Stimulated activated effector memory CD8-positive, alpha-beta T cell treated with anti-CD3 and anti-CD28 coated beads, Interleukin-12 subunit alpha, Interleukin-12 subunit beta, amount 100 ng/mL, for 72 hours (primary cell): ENCODE measurements around the gene NEDD4L.

ENCODE experiments used
- ATAC-seq: fragments of 150-1000 bp; cut with Tn5 transposase; 2 replicates; pipeline ENCODE4 v1.10.0; 2021
- DNase-seq, 2 donors: peaks; one replicate each; pipeline ENCODE4 v3.0.0; 2021 to 2022; ENCODE audit warnings: low spot score in 2 of 2
- H3K27ac Mint-ChIP-seq: one replicate; pipeline ENCODE4 v1.8.0; 2022; ENCODE audit warnings: mild to moderate bottlenecking, mixed read lengths
- H3K36me3 Mint-ChIP-seq: one replicate; pipeline ENCODE4 v1.8.0; 2022; ENCODE audit warnings: mild to moderate bottlenecking, mixed read lengths
- H3K4me1 Mint-ChIP-seq: one replicate; pipeline ENCODE4 v1.8.0; 2022; ENCODE audit warnings: mixed read lengths
- H3K4me3 Mint-ChIP-seq: one replicate; pipeline ENCODE4 v1.8.0; 2022; ENCODE audit warnings: mild to moderate bottlenecking, mixed read lengths
- H3K9me3 Mint-ChIP-seq: one replicate; pipeline ENCODE4 v1.8.0; 2022; ENCODE audit warnings: mixed read lengths

NEDD4L gene

DNA sequence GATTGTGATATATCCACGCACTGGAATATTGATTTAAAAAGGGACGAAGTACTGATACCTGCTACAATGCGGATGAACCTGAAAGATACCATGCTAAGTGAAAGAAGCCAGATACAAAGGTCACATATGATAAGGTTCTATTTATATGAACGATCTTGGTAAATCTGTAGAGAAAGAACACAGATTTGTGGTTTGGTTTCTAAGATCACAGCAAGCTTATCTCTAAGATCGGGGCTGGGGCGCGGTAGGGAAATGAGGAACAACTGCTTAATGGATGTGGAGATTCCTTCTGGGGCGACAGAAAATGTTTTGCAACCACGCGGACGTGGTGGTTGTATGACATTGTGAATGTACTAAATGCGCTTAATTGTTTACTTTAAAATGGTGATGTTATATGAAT, 60.1 kb downstream of the NEDD4L start:
- Mint-ChIP-seq H3K4me1 (peaks cover 8% of the 10 kb centered on the region), H3K9me3 (no peaks in the 10 kb centered on the region), H3K36me3 (no peaks in the 10 kb centered on the region), H3K27ac (no peak overlapping the region), H3K4me3 (no peak overlapping the region)
- no peak for ATAC-seq
- no peak for DNase-seq

DNA sequence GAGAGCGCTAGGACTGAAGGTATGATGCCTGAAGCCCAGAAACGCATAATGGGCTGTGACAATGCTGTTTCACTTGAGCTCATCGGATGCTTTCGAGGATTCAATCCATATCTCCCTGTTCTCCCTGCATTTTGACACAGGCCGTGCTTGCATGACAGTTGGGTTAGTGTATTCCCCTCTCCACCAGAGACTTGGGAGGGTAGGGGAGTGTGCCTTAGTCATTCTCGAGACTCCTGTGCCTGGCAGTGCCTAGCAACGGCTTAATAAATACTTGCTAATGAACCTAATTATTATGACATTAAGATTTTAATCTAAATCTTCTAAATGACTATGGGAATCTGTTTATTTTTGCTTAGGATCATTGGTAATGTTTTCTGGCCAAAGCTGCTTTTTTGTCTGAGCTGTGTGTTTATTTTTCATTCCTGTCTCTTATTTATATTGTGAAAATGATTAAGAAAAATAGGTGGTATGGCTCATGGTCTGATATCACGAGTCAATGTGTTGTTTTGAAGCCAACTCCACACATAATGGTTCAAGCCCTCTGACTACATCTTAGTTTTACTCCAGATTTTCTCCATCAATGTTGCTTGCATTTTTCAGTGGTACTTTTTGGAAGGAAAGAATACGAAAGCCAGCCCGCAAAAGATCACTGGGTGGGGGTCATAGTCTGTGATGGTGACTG, 61.3 kb downstream of the NEDD4L start:
- H3K27ac Mint-ChIP-seq, result no peak overlapping the region
- H3K4me3 Mint-ChIP-seq, result no peak overlapping the region
- peaks cover 8% of the 10 kb centered on the region for H3K4me1 Mint-ChIP-seq
- ATAC-seq (no peak), DNase-seq (no peak)
- no peaks in the 10 kb centered on the region for H3K36me3 Mint-ChIP-seq
- no peaks in the 10 kb centered on the region for H3K9me3 Mint-ChIP-seq

DNA sequence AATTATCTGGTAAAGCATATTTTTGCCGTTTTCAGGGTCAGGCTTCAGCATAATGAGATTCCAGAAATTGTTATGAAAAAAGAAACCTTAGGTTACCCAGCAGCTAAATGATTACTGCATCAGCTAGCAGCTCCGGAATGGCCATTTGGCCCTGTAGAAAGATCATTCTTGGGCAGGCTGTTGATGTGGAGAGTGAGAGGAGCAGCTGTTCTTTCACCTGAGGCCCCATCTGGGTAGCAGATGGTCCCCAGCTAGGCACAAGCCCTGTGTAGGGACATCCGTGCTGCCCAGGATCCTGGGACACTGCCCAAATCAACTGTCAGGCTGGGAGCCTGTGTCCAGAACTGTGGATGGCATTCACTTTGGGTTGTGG, 61.8 kb downstream of the NEDD4L start:
- no peaks in the 10 kb centered on the region for H3K36me3 Mint-ChIP-seq
- H3K4me1 Mint-ChIP-seq, result peaks cover 8% of the 10 kb centered on the region
- ATAC-seq (no peak), DNase-seq (no peak)
- H3K9me3 Mint-ChIP-seq, result no peaks in the 10 kb centered on the region
- no peak overlapping the region for H3K27ac Mint-ChIP-seq
- H3K4me3 Mint-ChIP-seq, result no peak overlapping the region

DNA sequence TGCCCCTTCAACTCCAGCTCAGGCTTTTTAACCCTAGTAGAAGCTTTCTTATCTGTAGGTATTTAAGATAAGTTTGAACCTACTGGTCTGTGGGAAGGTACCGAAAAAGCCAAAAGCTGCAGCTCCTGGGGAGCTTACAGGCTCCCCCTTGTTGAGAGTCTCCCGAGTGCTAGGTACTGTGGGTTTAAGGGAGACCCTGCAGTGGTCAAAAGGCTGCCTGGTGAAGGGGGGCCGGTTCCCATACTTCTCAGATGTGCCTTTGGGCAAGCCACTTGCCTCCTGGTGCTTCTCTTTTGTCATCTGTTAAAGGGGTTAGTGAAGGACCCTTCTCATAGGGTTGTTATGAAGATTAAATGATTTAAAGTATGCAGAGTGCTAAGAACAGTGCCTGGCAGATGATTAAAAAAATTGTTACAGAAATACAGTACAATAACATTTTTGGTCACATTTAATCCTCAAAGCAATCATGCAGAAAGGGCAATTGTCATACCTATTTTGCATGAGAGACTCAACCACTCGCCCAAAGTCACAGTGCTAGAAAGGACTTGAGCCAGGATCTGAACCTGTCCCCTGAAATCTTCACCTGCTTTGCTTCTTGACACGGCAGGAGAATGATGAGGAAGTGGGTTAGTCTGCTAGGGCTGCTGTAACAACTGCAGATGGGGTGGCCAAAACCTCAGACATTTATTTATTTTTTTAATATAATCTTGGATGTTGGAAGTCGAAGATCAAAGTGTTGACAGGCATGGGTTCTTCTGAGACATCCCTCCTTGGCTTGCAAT, 62.5 kb downstream of the NEDD4L start:
- ATAC-seq, result no peak
- Mint-ChIP-seq H3K27ac (no peak overlapping the region), H3K36me3 (no peaks in the 10 kb centered on the region), H3K4me3 (no peak overlapping the region), H3K4me1 (peaks cover 8% of the 10 kb centered on the region), H3K9me3 (no peaks in the 10 kb centered on the region)
- DNase-seq, result no peak

DNA sequence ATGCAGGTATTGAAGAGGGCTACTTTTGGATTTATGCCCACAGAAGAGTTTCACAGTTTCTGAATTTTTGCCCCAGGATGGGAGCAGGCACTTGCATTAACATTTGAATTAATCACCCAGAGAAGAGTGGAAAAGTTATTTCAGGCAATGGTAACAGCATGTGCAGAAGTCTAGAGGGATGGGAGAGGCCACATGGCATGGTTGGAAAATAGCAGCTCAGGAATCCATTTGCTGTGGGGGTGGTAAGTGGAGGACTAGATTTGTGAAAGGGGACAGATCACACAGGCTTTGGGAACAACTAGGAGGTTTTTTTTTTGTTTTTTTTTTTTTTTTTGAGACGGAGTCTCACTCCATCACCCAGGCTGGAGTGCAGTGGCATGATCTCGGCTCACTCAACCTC, 65.2 kb downstream of the NEDD4L start:
- DNase-seq (no peak), ATAC-seq (no peak)
- Mint-ChIP-seq H3K36me3 (no peaks in the 10 kb centered on the region), H3K4me1 (peaks cover 9% of the 10 kb centered on the region), H3K27ac (no peak overlapping the region), H3K9me3 (no peaks in the 10 kb centered on the region), H3K4me3 (no peak overlapping the region)

DNA sequence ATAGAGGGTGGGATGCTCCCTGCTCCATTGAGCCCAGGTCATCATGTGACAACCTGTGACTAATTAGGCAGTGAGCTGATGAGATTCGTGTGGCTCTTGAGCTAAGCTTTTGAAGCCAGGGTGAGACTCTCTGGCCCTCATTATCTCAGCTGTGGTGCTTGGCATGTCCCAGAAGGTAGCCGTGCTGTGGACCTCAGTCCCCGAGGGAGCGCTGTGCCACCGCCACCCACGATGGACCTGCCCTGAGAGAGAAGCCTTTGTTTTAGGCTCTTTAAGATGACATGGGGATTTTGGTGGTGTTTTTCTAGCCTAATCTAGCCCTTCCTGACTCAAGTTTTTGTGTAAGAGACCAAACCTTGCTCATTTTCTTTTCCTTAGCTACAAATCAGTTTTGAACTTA, 66.4 kb downstream of the NEDD4L start:
- peaks cover 9% of the 10 kb centered on the region for H3K4me1 Mint-ChIP-seq
- ATAC-seq (no peak), DNase-seq (no peak)
- no peak overlapping the region for H3K4me3 Mint-ChIP-seq
- no peak overlapping the region for H3K27ac Mint-ChIP-seq
- H3K9me3 Mint-ChIP-seq, result no peaks in the 10 kb centered on the region
- H3K36me3 Mint-ChIP-seq, result no peaks in the 10 kb centered on the region

DNA sequence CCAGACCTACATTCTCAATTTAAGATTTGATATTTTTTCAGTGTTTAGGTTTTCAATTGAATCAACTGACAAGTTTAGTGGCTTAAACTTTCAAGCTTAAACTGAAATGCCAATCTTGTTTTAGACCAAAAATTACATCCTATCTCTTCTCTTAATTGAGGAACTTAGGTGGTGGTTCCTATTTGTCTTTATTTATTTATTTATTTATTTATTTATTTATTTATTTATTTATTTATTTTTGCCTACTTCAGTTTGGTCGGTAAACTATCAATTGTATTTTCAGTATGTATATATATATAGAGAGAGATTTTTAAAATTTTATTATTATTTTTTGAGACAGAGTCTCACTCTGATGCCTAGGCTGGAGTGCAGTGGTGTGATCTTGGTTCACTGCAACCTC, 68.1 kb downstream of the NEDD4L start:
- Mint-ChIP-seq H3K9me3 (no peaks in the 10 kb centered on the region), H3K36me3 (no peaks in the 10 kb centered on the region)

DNA sequence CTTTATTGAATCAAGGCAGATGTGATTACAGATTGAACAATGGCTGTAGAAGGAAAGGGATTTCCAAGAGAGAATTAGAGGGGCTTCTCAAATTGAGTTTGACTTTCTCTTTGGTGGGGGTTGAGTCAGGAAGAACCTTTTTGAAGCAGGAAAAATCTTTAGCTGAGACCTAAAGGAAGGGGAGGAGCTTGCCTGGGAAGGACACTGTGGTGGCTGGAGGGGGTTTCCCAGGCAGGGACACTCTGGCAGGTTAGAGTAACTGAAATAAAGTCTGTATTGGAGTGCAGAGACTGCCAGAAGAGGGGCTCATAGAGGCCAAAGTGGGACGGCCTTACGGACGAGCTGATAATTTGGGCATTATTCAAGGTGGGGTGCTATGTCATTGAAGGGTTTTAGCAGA, 69.3 kb downstream of the NEDD4L start:
- DNase-seq (no peak), ATAC-seq (no peak)
- Mint-ChIP-seq H3K9me3 (no peaks in the 10 kb centered on the region), H3K4me3 (no peak overlapping the region), H3K4me1 (peaks cover 9% of the 10 kb centered on the region), H3K27ac (no peak overlapping the region), H3K36me3 (no peaks in the 10 kb centered on the region)

More for the DNA sequence above, 68.1 kb downstream of the NEDD4L start:
- no peak for ATAC-seq
- no peak overlapping the region for H3K4me3 Mint-ChIP-seq
- H3K27ac Mint-ChIP-seq, result no peak overlapping the region
- peaks cover 9% of the 10 kb centered on the region for H3K4me1 Mint-ChIP-seq
- DNase-seq, result no peak

DNA sequence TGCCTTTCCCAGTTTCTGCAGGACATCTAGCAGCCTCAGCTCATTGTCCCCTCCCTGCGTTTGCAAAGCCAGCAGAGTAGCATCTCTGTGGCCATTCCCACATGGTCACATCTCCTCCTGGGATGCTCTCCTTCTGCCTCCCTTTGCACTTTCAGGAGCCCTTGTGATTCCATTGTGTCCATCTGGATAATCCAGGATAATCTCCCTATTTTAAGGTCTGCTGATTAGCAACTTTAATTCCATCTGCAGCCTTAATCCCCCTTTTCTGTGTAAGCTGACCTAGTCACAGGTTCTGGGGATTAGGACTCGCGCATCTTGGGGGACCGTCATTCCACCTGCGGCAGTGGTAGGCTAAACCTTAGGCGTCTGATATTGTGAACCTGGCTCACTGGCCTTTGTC, 70.7 kb downstream of the NEDD4L start:
- H3K9me3 Mint-ChIP-seq, result no peaks in the 10 kb centered on the region
- peaks cover 9% of the 10 kb centered on the region for H3K4me1 Mint-ChIP-seq
- H3K4me3 Mint-ChIP-seq, result no peak overlapping the region
- no peaks in the 10 kb centered on the region for H3K36me3 Mint-ChIP-seq
- no peak for ATAC-seq
- H3K27ac Mint-ChIP-seq, result no peak overlapping the region
- DNase-seq, result no peak

DNA sequence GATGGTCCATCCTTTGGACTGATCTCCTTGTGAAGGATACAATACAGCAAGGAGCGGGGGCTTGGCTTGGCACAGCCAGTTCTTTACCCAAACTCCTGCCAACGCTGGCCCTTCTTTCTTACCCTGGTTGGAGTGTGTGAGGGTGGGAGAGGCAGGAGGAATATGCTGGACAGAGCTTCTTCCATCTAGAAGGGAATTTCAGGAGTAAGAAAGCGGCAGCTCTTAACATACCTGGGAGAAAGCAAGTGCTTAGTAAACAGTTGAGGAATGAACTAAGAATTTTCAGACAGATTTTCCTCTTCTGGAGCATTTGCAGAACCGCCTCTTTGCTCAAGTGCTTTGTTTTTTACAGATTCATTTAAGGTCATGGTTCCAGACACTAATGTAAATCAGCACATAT, 72.8 kb downstream of the NEDD4L start:
- ATAC-seq (no peak), DNase-seq (no peak)
- no peak overlapping the region for H3K27ac Mint-ChIP-seq
- H3K9me3 Mint-ChIP-seq, result no peaks in the 10 kb centered on the region
- no peak overlapping the region for H3K4me3 Mint-ChIP-seq
- H3K36me3 Mint-ChIP-seq, result no peaks in the 10 kb centered on the region
- peaks cover 9% of the 10 kb centered on the region for H3K4me1 Mint-ChIP-seq

DNA sequence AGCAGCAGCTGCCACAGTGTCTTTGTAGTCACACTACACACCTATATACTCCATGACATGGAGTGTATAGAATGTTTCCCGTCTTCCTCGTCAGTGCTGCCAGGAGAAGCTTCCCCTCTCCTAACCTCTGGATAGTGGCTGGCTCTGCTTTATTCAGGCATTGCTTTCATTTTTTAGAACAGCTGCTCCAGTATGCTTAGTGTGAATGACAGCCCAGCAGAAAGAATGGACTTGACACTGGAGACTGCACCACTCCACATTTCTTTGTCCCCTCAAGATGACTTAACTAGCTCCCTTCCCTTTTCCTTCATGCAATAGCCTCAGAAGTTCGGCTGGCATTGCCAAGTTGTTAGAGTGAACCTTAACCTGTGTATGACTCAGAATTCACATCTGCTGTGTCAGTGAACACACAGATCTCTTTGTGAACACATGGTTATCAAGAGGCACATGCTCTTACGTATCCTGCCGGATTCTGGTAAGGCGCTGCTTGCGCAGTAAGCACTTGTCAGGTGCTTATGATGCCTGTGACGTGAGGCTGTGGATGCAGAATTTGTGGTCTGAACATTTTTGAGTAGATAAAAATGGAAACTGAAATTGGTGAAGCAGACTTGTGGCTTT, 73.9 kb downstream of the NEDD4L start:
- no peak overlapping the region for H3K27ac Mint-ChIP-seq
- peaks cover 9% of the 10 kb centered on the region for H3K4me1 Mint-ChIP-seq
- H3K36me3 Mint-ChIP-seq, result no peaks in the 10 kb centered on the region
- H3K4me3 Mint-ChIP-seq, result no peak overlapping the region
- ATAC-seq (no peak), DNase-seq (no peak)
- no peaks in the 10 kb centered on the region for H3K9me3 Mint-ChIP-seq

DNA sequence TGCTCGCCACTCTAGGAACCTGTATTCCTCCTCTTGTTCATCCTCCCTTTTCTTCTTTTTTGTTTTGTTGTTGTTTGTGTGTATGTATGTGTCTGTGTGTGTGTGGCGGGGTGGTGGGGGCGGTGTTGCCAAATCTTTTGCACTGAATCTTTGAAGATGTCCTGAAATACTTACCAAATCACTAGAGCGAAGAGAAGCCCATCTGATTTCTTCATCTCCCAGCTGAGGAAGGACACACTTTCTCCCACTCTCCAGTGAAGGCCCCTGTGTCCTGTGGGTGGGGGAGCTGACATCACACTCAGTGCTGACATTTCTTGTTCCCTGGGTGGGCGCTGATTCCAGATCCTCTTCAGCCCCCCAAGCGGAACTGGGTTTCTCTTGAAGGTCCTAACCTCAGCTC, 74.5 kb downstream of the NEDD4L start:
- peaks cover 2% of the 10 kb centered on the region for H3K4me1 Mint-ChIP-seq
- no peak overlapping the region for H3K4me3 Mint-ChIP-seq
- H3K36me3 Mint-ChIP-seq, result no peaks in the 10 kb centered on the region
- ATAC-seq, result no peak
- H3K9me3 Mint-ChIP-seq, result no peaks in the 10 kb centered on the region
- DNase-seq, result no peak
- H3K27ac Mint-ChIP-seq, result no peak overlapping the region

DNA sequence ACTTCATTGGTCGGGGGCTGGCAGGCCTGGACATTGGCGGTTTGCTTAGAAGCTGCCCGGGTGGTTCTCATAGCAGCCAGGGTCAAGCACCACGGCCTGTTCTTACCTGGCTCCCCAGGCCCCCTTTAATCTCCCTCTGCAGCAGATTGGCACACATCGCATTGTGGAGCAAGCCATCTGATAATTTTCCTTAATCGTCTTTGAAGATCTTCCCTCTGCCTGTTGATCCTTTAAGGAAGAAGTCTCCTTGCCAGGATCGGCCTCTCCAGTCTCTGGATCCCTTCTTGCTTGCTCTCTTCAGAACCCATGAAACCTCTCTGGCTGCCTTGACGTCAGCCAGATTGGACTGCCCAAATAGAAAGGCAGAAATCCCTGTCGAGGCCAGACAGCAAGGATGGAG, 75.8 kb downstream of the NEDD4L start:
- ATAC-seq, result no peak
- H3K9me3 Mint-ChIP-seq, result no peaks in the 10 kb centered on the region
- H3K36me3 Mint-ChIP-seq, result no peaks in the 10 kb centered on the region

DNA sequence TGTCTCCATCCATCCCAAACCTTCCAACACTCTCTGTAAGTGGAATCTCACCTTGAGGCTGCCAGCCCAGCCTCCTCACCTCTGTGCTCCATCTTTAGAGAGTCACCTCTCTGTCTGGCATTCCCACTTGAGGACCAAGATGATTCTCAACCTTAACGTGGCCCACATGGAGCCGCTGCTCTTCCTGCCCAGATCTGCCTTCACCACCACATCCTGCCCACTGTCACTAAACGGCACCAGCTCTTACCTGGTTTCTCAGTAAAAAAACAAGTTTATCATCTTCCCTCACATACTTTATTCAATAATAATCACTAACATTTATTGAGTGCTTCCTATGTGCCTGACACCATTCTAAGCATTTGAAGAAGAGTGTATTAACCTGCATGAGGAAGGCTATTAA, 80.4 kb downstream of the NEDD4L start:
- no peak for ATAC-seq
- no peak for DNase-seq
- H3K9me3 Mint-ChIP-seq, result no peaks in the 10 kb centered on the region
- H3K4me3 Mint-ChIP-seq, result no peak overlapping the region
- H3K27ac Mint-ChIP-seq, result no peak overlapping the region
- peaks cover 9% of the 10 kb centered on the region for H3K4me1 Mint-ChIP-seq
- H3K36me3 Mint-ChIP-seq, result no peaks in the 10 kb centered on the region

More for the DNA sequence above, 75.8 kb downstream of the NEDD4L start:
- Mint-ChIP-seq H3K4me3 (no peak overlapping the region), H3K27ac (no peak overlapping the region), H3K4me1 (peaks cover 9% of the 10 kb centered on the region)
- no peak for DNase-seq

DNA sequence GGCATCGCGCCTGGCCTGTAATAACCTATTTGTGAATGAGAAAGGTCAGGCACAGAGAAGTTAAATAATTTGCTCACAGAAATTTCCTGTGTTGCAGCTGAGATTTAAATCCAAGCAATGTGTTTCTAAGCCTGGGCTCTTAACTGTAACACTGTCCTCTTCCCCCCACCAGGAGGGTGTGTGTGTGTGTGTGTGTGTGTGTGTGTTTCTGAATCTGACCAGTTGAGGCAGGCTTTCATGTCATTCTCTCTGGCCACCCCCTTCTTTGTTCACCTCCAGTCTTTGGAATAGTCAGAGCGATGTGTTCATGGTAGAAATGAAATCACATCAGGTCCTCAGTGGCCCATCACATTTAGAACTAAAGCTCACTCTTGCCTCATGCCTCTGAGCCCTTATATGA, 81.2 kb downstream of the NEDD4L start:
- Mint-ChIP-seq H3K4me1 (peaks cover 9% of the 10 kb centered on the region), H3K9me3 (no peaks in the 10 kb centered on the region), H3K27ac (no peak overlapping the region), H3K4me3 (no peak overlapping the region), H3K36me3 (no peaks in the 10 kb centered on the region)
- ATAC-seq, result no peak
- DNase-seq, result no peak

DNA sequence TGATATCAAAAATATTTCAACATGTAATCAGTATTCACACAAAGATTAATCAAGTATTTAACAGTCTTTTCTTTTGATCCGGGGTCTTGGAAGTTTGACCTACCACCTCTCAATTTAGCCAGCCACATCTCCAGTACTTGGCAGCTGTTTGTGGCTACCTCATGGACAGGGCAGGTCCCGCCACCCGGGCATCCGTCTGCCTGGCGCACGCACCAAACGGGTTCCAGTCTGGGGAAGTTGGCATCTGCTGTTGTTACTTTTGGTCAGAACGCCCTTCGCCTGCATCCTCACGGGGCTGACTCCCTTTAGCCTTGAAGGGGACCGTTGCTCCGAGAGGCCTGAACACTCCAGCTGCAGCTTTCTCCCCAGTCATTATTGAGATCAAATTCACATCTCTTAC, 81.7 kb downstream of the NEDD4L start:
- no peak for ATAC-seq
- H3K9me3 Mint-ChIP-seq, result no peaks in the 10 kb centered on the region
- H3K4me1 Mint-ChIP-seq, result peaks cover 9% of the 10 kb centered on the region
- no peak overlapping the region for H3K4me3 Mint-ChIP-seq
- no peak for DNase-seq
- H3K27ac Mint-ChIP-seq, result no peak overlapping the region
- H3K36me3 Mint-ChIP-seq, result no peaks in the 10 kb centered on the region
